Measurements from ENCODE around the gene C16orf87. TPM values are rescaled to one million over a fixed set of nuclear protein-coding genes. Genes with fewer than 3 reads are reported as not detected.

The C16orf87 gene
- total and polyA plus RNA-seq, 9 of the 15 experiments (the other 6 are each of a cell fraction or from before 2014, with no cell fraction given): 7.8 to 16.7 (median 10.5) TPM

- no peaks in the 10 kb centered on the region for H3K9me3 ChIP-seq (replicated peaks; ENCODE audit: control insufficient read depth, insufficient read depth, low read depth, low read length)
- intact Hi-C loops (cut with micrococcal nuclease): no loop called here
- DNase-seq (ENCODE audit: extremely low read depth in 1 of 4, low spot score in 3 of 4) (no peak), FAIRE-seq (no peak), ATAC-seq (no peak)
- H3K4me2 ChIP-seq (ENCODE audit: insufficient read depth, low read length): no peak overlapping the region
- in situ Hi-C loops (cut with MboI): no loop called here
- H3K79me2 ChIP-seq (ENCODE audit: control insufficient read depth, insufficient read depth, low read length): no peaks in the 10 kb centered on the region
- no peaks in the 10 kb centered on the region for H4K20me1 ChIP-seq (replicated peaks; ENCODE audit: control insufficient read depth, insufficient read depth, low read length)
- H3K9me1 ChIP-seq (ENCODE audit: control insufficient read depth, insufficient read depth, low read length): no peaks in the 10 kb centered on the region
- H3K36me3 ChIP-seq (ENCODE audit: control insufficient read depth, insufficient read depth, low read length): no peaks in the 10 kb centered on the region
- WGBS (ENCODE audit: insufficient coverage, low coverage, missing lambda C conversion rate): 26% methylated on average over 3 of the region's 3 CpGs
- BruUV-seq (replicated peaks): no TSS peak
- H3K27me3 ChIP-seq (ENCODE audit: control insufficient read depth in 2 of 2, insufficient read depth in 2 of 2, low read length in 2 of 2): no peaks in the 10 kb centered on the region
- no peak overlapping the region for H3K9ac ChIP-seq (ENCODE audit: insufficient read depth in 1 of 2, low read depth in 2 of 2, low read length in 2 of 2)
- no peak overlapping the region for H2AFZ ChIP-seq (ENCODE audit: low read depth, low read length)
- no peak overlapping the region for H3K27ac ChIP-seq (ENCODE audit: extremely low read depth, low read depth, low read length)
- H3K4me3 ChIP-seq: no peak overlapping the region
- ChIA-PET CTCF (ENCODE audit: low intra/inter-chr PET ratio) (no interaction called here), POLR2A (no interaction called here)
- H3K4me1 ChIP-seq (replicated peaks in 1 of 2; ENCODE audit: control insufficient read depth in 2 of 2, insufficient read depth in 2 of 2, low read length in 2 of 2): peaks cover 3% of the 10 kb centered on the region in 2 experiments; a peak in 3 of 5 replicates
- TF ChIP-seq, protein P1, sequence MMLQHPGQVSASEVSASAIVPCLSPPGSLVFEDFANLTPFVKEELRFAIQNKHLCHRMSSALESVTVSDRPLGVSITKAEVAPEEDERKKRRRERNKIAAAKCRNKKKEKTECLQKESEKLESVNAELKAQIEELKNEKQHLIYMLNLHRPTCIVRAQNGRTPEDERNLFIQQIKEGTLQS (IDR thresholded peaks at IDR 0.05): no peak
- TF ChIP-seq, protein P1 (CRISPR knock-in tag; conservative IDR thresholded peaks at IDR 0.05): no peak
- TF ChIP-seq HMG20B (CRISPR knock-in tag; IDR thresholded peaks at IDR 0.05) (no peak), POU5F1 (IDR thresholded peaks at IDR 0.05; ENCODE audit: borderline replicate concordance, low read depth, low read length, partially characterized antibody) (no peak), E2F3 (CRISPR knock-in tag; IDR thresholded peaks at IDR 0.05) (no peak), ZBTB17 (CRISPR knock-in tag; IDR thresholded peaks at IDR 0.05) (no peak), TCFL5 (CRISPR knock-in tag; conservative IDR thresholded peaks at IDR 0.05) (no peak), ZNF277 (CRISPR knock-in tag; IDR thresholded peaks at IDR 0.05; ENCODE audit: borderline replicate concordance) (no peak), MGA (IDR thresholded peaks at IDR 0.05) (no peak), KDM2B (CRISPR knock-in tag; IDR thresholded peaks at IDR 0.05) (no peak), ZNF24 (IDR thresholded peaks at IDR 0.05) (no peak)
Observed at GRCh38 chr16:46762583-46762982, 68.4 kb downstream of the C16orf87 start.
